ENCODE results near the gene LHX2. TPM values are rescaled to one million over a fixed set of nuclear protein-coding genes. Genes with fewer than 3 reads are reported as not detected.

The LHX2 gene
- total RNA-seq, 4 donors from 2014 or later, result not detected

GRCh38 chr9:124035001-124035650, 23.6 kb downstream of the LHX2 start:
- no peak for TF ChIP-seq CTCF (IDR thresholded peaks at IDR 0.05)
- DNase-seq (ENCODE audit: low spot score) (no peak), ATAC-seq (ENCODE audit: low FRiP score) (no peak)

GRCh38 chr9:124036578-124036977, 25.0 kb downstream of the LHX2 start:
- DNase-seq (ENCODE audit: low spot score), result no peak
- no peak for ATAC-seq (ENCODE audit: low FRiP score)

GRCh38 chr9:124037790-124038189, 26.2 kb downstream of the LHX2 start:
- no peak for ATAC-seq (ENCODE audit: low FRiP score)
- no peak for DNase-seq (ENCODE audit: low spot score)
- no peak for TF ChIP-seq CTCF (IDR thresholded peaks at IDR 0.05)

More at GRCh38 chr9:124036578-124036977, 25.0 kb downstream of the LHX2 start:
- TF ChIP-seq CTCF (IDR thresholded peaks at IDR 0.05), result no peak

GRCh38 chr9:124038239-124038638, 26.7 kb downstream of the LHX2 start:
- DNase-seq (ENCODE audit: low spot score), result no peak
- no peak for TF ChIP-seq CTCF (IDR thresholded peaks at IDR 0.05)
- no peak for ATAC-seq (ENCODE audit: low FRiP score)

GRCh38 chr9:124038790-124039633, 27.4 kb downstream of the LHX2 start:
- TF ChIP-seq CTCF (IDR thresholded peaks at IDR 0.05), result no peak
- DNase-seq (ENCODE audit: low spot score) (no peak), ATAC-seq (ENCODE audit: low FRiP score) (no peak)

- no peak for DNase-seq (ENCODE audit: low spot score)
- no peak for ATAC-seq (ENCODE audit: low FRiP score)
- TF ChIP-seq CTCF (IDR thresholded peaks at IDR 0.05), result no peak
These were observed 28.8 kb downstream of the LHX2 start for GRCh38 chr9:124040186-124040931.
